GM21360 (cell line): ENCODE results near the gene DPPA3.
"Not testable (repeated sequence)": the region's sequence is repeated elsewhere in the genome, so short reads cannot be mapped to it uniquely, and the experiment has no call there.

Experiments
- ATAC-seq: cut with Tn5 transposase; IDR thresholded peaks from one replicate; pipeline ENCODE4 v1.9.1; 2021; ENCODE audit warnings: mild to moderate bottlenecking, moderate library complexity; ENCODE audit not compliant: unreplicated experiment

Gene DPPA3

DNA sequence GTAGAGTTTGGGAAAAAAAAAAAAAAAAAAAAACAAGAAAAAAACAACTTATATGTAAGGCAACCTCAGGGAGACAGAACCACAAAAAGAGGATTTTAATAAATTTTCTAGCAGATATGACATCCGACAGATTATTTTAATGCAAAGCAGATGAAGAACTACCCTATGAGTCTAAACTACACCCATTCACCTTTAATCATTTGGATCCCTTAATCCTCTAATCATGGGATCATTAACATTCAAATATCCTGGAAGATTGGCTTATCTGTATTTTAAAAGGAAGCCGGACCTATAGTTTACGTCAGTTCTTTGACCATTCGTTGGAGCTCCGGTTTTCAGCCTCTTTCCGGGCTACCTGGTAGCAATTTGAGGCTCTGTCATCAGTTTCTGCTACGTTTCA, at the start of gene DPPA3:
TSS of gene DPPA3 (plus strand) at position 301 of the 400 bp plus-strand sequence. CDS start 138 bp downstream, outside the sequence.
- no peak for ATAC-seq

DNA sequence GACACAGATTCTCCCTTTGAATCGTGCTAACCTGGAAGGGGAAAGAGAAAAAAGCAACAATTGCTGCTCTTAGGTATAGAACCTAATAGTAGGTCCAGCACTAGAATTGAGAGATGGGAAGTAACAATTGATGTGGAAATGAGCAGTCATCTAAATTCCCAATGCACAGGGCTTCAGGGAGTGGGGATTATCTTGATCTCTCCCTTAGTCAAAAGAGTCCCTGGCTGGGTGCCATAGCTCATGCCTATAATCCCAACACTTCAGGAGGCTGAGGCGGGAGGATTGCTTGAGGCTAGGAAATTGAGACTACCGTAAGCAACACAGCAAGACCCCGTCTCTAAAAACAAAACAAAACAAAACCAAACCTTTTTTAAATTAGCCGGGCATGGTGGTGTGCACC, 49.5 kb upstream of the DPPA3 start:
- ATAC-seq = no peak

DNA sequence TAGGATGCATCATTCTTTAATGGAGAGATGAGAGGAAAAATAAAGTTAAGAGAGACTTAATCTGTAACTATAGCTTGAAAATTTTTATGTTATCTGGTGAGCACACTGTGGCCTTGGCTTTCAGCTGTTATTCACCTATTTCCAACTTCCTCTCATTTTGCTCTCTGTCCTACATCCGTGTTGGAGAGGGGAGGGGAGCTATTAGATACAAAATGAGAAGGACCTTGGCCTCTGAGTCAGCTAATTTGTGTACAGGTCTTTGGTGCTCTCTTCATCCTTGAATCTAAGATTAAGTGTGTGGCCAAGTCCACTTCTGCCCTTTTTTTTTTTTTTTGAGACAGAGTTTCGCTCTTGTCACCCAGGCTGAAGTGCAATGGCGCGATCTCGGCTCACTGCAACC, 44.6 kb upstream of the DPPA3 start:
- ATAC-seq = no peak

DNA sequence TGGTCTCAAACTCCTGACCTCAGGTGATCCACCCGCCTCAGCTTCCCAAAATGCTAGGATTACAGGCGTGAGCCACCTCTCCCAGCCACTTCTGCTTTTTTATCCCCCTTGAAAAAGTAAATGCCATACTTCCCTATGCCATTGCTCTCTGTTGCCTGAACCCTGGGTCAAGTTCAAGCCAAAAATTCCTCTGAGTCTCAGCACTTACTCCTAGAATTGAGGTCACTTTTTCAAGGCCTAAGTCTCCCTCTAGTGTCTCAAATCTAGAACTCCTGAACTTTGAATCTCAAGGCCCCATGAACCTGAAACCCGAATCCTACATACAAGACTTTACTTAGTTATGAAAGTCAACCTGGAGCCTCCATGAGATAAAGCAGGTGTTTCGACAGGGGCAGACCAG, 44.1 kb upstream of the DPPA3 start:
- no peak for ATAC-seq

DNA sequence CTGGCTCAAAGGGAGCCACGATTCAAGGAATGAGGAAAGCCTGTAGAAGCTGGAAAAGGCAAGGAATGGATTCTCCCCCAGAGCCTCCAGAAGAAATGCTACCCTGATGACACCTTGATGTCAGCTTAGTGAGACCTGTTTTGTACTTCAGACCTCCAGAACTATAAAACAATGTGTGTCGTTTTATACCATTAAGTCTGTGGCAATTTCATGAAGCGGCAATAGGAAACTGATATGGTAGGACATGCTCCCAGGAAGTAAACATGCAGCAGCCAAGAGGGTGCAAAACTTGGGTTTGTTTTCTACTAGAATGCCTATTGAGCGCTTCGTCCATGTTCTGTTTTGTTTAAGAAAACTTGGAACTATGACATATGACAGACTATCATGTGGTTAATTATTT, 43.1 kb upstream of the DPPA3 start:
- ATAC-seq = no peak

DNA sequence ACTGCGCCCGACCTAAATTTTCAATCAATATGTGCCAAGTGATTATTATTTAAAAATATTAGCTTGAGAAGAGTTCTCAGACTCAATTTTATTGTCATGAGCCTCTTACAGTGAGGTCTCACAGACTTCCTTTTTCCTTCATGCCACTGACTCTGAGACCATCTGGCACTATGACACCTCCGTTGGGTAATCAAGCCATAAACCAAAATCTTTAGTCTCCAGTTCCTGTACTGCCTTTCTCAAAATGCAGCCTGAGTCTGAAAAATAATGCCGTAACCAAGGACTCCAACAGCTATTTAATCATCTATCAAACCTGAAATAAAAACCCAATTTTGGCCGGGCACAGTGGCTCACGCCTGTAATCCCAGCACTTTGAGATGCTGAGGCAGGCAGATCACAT, 35.8 kb upstream of the DPPA3 start:
- ATAC-seq = not testable (repeated sequence)

DNA sequence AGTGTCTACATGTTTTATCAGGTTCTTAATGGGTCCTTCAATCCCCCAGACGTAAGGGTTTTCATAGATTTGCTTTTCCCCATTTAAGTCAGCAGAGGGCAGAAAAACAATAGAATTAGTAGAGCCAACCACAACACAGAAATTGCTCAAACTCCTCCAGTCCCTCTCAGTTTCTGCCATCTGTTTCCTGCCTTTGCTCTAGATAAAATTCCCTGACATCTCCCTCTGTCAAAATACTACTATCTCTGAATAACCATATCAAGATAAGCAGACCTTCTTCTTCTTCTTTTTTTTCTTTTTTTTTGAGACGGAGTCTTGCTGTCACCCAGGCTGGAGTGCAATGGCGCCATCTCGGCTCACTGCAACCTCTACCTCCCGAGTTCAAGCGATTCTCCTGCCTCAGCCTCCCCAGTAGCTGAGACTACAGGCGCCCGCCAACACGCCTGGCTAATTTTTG, 33.8 kb upstream of the DPPA3 start:
- not testable (repeated sequence) for ATAC-seq

DNA sequence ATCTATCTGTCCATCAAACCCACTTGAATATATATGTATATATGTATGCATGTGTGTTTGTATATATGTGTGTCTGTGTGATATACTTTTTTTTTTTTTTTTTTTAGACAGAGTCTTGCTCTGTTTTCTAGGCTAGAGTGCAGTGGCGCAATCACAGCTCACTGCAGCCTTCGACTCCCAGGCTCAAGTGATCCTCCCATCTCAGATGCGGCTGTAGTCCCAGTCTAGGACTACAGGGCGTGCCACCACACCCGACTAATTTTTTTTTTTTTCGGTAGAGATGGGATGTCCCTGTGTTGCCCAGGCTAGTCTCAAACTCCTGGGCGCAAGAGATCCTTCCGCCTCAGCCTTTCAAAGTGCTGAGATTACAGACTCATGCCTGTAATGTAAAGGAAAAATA, 32.5 kb upstream of the DPPA3 start:
- ATAC-seq = no peak

DNA sequence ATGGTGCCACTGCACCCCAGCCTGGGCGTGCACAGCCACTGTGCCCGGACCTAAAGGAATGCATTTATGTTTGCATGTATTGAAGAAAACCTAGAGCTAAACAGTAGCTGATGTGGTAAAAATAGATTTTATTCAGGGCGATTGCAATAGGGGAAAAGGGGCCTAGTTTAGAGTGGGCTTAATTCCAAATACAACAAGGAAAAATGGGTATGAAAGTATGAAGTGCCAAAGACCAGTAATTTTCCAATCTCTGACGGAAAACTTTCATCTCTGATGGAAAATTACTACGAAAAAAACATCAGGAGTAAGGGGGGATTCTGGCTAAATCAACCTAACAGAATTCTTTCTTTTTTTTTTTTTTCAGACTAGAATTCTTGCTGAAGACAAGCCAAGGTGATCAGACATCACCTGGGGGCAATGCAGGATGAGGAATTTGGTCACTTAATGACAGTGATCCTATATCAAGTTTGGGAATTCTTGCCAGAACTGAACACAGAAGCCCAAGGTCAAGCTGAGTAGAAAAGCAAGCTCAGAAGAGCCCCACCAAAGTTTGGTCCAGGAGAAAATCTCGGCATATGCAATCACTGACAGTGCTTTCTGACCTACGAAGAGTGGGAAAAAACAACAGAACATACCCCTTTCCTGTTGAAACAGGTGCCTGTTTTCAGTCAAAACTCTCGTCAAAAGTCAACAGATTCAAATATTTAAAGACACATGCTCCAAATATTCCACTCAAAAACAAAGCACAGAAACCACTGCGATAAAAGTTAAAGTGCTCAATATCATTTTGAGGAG, 31.8 kb upstream of the DPPA3 start:
- ATAC-seq = no peak

DNA sequence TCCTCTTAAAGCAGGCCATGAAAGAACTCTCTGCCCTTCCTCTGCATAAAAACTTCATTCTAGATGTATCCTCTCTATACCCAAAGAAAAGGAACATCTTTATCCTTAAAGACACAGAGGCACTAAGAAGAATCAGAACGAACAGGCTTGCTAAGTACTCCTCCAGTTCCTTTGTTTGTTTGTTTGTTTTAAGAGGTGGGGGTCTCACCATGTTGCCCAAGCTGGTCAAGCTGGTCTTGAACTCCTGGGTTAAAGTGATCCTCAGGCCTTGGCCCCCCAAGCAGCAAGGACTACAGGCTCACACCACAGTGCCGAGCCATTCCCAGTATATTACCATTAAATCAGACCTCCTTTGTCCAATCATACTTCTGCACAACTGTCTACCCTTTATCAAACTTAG, 29.7 kb upstream of the DPPA3 start:
- ATAC-seq = no peak

DNA sequence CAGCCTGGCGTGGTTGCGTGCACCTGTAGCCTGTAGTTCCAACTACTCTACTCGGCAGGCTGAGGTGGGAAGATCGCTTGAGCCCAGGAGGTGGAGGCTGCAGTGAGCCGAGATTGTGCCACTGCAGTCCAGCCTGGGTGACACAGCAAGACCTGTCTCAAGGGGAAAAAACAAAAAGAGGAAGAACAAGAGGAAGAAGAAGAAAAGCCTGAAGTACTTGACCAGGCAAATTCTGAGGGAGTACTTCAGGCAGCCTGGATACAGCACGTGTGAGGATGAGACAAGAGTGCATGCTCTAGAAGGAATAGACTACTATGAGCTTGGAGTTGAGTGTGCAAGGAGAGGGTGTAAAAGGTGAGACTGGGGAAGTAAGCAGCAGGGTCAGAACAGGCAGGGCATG, 17.4 kb upstream of the DPPA3 start:
- ATAC-seq = no peak

DNA sequence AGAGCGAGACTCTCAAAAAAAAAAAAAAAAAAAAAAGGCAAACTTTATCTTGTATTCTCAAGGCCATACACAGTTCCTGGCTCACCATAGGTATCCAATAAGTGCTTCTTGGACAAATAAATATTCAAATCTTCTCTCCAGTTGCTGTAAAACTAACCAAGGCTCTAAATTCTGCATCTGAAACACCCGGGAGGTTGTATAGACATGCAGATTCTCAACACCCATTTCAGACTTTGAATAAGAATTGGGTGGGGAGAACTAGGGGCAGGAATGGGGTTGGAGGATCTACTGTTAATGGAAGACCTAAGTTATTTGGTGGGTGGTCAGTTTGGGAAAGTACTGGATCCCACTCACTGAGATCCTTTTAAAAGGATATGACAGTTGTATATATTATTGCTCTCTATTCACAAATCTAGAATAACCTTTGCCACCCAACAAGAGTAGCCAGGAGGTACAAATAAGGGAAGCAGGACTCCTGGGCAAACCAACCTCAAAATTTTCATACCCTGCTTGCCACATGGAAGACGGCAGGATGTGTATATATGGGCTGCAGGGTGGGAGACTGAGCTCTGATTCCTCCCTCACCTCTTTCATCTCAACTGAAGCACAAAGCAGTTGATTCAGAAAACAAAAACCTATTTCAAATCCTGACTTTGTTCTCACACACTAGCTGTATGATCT, 16.5 kb upstream of the DPPA3 start:
- ATAC-seq = no peak

DNA sequence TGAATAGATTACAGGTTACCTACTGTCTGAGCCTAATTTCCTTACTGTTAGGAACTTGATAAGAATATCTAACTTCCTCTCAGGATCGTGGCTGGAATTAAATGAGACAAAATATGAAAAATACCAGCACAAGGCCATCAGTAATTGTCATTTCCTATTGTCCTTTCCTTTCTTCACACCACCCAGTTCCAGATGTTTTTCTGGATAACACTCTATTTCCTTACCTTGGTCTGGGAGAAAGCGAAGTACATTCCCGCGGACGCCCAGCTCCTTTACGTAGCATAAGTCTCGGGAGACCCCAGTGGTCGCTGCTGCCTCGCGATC, 16.0 kb upstream of the DPPA3 start:
- ATAC-seq = no peak

DNA sequence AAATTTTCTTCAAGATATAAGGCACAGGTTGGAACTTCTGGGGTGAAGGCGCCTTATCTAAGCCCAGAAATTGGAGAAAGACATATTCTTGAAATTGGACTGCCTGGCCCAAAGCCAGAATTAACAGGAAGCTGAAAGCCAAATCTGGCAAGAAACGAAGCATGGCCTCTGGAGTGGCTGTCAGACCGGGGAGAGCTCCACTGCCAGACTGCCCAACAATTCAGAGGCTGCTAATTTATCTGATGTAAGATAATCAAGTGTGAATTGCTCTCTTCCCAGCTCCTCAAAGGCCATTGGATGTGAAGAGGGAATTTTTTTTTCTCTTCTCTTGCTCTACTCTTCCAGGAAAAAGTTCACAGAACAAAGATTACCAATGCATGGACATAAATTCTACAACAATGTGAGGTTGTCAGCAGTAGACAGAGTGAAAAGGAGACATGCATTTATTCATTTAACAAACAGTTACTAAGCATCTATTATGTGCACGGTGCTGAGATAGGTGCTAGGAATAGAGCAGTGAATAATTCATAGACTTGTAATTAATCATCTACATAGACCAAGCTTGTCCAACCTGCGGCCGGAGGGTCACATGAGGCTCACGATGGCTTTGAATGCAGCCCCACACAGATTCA, 15.6 kb upstream of the DPPA3 start, which contains the start of gene GDF3:
TSS of gene GDF3 (minus strand) at position 210 of the 632 bp plus-strand sequence. CDS start at position 163, 47 bp downstream.
- ATAC-seq = no peak

DNA sequence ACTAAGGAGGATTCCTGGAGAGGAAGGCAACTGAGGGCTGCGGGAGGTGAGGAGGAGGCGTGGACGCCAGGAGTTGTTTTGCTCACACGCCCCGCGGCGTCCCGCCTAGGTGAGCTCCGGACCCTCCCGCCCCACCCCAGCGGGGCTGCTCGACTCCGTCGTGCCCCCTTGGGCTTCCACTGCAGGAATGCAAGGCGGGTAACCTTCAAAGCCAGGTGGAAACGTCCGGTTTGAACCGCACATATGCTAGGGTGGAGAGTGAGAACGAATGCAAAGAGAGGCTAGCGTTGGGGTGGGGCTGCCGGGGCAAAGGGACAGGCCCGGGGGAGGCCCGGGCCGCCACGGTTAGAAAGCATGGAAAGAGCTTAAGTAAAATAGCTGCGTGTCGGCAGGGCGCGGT, 5.4 kb upstream of the DPPA3 start:
- no peak for ATAC-seq

DNA sequence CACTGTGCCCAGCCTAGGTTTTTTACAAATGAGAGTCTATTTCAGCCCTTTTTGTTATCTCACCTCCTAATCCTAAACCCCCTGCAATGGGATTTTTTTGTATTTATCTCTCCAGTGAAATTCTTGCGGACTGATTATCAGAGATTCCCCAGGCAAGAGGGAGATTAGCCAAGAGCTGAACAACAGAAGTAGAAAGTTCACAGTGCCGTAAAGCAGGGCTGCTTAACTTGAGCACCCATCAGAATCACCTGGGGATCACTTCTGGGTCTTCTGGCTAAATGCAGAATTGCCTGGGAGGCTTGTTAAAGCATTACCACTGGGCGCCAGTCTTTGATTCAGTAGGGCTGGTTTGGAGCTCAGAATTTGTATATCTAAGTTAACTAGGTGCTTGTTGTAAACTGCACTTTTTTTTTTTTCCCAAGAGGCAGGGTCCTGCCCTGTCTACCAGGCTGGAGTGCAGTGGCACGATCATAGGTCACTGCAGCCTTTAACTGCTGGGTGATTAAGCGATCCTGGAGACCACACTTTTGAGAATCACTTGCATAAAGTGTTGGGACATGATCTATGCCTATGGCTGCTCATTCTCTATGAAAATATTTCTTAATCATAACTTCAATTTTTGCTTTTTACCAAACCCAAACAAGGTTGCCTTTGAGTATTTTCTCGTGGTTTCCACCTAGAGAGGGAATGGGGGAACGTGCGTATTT, 1.1 kb upstream of the DPPA3 start:
- no peak for ATAC-seq

DNA sequence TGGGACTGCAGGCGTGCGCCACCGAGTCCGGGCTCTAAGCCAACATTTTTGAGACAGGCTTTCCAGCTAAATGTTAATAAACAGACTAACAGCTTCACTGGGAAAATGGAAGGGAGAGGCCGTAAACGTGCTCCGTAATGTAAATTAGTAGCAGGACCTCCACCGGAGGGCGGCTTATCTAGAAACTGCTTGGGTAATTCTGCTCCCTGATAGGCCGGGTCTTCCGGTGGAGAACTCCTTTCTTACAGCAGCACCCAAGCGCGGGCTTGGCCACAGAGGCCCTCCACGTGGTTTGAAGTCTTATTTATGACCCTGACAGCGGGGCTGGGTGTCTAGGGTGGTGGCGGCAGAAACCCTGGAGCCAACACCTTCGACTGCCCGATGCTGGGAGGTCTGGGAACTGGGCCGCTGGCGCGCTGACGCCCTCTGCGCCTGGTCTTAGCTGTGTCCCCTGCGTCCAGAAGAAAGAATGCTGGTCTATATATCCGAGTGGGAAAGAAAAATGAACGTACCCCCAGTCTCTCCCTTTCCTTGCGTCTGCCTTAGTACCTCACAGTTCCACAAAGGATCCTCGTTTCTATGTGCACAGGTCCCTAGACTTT, 1.7 kb downstream of the DPPA3 start:
- no peak for ATAC-seq

DNA sequence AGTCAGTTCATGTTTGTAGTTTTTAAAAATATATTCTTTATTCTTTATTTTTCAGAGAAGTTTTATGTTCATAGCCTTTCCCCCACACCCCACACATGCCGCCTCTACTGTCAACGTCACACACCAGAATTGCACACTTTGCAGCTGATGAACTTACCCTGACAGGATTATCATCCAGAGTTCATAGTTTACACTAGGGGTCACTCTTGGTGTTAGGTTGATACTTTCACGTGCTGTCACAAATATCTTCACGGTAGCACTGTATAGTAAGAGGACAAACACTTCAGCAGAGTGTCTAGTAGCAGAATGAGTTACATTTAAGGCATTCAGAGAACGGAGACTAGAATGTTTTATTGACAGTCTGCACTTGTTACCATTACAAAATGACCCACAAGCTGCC, 5.1 kb downstream of the DPPA3 start:
- no peak for ATAC-seq

DNA sequence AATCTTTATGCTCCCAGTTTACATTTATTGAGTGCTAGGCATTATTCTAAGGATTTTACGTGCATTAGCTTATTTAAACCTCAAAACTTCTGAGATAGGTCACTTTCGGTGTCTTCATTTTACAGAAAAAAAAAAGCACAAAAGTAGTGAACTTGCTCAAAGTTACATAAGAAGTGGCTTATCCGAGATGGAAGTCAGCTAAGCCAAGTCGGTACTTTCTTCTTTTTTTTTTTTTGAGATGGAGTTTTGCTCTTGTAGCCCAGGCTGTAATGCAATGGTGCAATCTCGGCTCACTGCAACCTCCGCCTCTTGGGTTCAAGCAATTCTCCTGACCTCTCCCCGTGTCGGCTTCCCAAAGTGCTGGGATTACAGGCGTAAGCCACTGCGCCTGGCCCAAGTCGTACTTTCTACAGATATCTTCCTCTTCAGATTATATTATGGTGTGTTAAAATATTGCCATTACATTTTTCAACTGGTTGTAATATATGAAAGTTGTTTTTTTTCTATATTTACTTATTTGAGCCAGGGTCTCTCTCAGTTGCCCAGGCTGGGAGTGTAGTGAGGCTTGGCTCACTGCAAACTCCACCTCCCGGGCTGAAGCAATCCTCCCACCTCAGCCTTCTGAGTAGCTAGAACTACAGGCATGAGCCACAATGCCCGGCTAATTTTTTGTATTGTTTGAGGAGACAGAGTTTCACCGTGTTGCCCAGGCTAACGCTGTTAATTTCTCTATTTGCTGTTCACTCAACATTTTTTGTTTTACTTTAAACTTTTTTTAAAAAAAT, 8.9 kb downstream of the DPPA3 start:
- ATAC-seq = no peak

DNA sequence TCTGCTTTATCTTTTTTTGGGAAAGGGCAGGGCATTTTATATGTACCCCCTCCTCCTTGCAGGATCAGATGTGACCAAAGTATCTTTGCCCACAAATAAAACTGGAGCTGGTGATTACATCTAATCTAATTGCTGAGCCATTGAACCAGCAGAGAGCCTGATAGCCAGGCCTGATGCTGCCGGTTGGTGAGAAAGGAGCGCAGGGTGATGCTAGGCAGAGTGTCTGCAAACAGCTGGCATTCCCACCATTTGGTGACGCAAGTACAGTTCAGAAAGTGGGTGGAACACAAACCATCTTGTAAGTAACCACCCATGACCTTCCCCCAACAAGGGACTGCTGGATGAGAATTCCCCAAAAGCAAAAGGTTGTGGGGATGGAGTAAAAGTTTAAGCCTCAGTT, 12.7 kb downstream of the DPPA3 start:
- no peak for ATAC-seq
